SK-N-SH (cell line): ENCODE measurements around the gene ZNF277. TPM values are rescaled to one million over a fixed set of nuclear protein-coding genes. Genes with fewer than 3 reads are reported as not detected.

Experiments used
- CTCF ChIA-PET: fragments of 300-600, 350-600 bp; formaldehyde crosslinking; extraction: SDS; loops from one replicate; lab custom pipeline; 2021; lab: Yijun Ruan, JAX
- POLR2A ChIA-PET: fragments of 350-600 bp; sonication (Branson Sonifier 250); formaldehyde crosslinking; extraction: SDS; loops from one replicate; lab custom pipeline; 2020; ENCODE audit warnings: antibody characterized with exemption, inconsistent platforms; lab: Yijun Ruan, JAX
- DNase-seq: peaks from one replicate; pipeline ENCODE4 v3.0.0; 2012
- H2AFZ ChIP-seq: fragments of 200-600 bp; sonication (generic); 2 replicates; pipeline ENCODE4 v1.8.1; 2016; ENCODE audit warnings: antibody characterized with exemption, mild to moderate bottlenecking, low read depth
- H3F3A ChIP-seq: fragments of 200-600 bp; sonication (generic); replicated peaks from 2 replicates; pipeline ENCODE3; 2016; ENCODE audit warnings: antibody characterized with exemption, mild to moderate bottlenecking; ENCODE audit not compliant: insufficient read depth
- H3K27ac ChIP-seq, 2 experiments: fragments of 200-500 bp in 1 of 2; fragments of 200-600 bp in 1 of 2; sonication (Bioruptor generic) in 1 of 2; sonication (generic), shearing (Covaris generic) in 1 of 2; 2 replicates each; pipeline versions ENCODE4 v1.5.1 to v1.6.1; 2014 to 2016; ENCODE audit warnings: low read depth in 2 of 2, inconsistent platforms in 1 of 2, low read length in 1 of 2, mild to moderate bottlenecking in 1 of 2, mixed read lengths in 1 of 2
- H3K27me3 ChIP-seq: fragments of 200-600 bp; sonication (generic), shearing (Covaris generic); 2 replicates; pipeline ENCODE4 v1.6.1; 2016; ENCODE audit warnings: mixed run types; ENCODE audit not compliant: insufficient read depth
- H3K36me3 ChIP-seq, 2 experiments: fragments of 200-500 bp in 1 of 2; fragments of 200-600 bp in 1 of 2; sonication (Bioruptor generic) in 1 of 2; sonication (generic) in 1 of 2; replicated peaks in 1 of 2; 2 replicates each; pipeline versions ENCODE3 to v1.5.1; 2014 to 2016; ENCODE audit warnings: low read length in 1 of 2, mild to moderate bottlenecking in 1 of 2; ENCODE audit not compliant: insufficient read depth in 2 of 2, control insufficient read depth in 1 of 2
- H3K4me1 ChIP-seq, 2 experiments: fragments of 200-500 bp in 1 of 2; fragments of 200-600 bp in 1 of 2; sonication (Bioruptor generic) in 1 of 2; sonication (generic), shearing (Covaris generic) in 1 of 2; 2 replicates each; pipeline versions ENCODE4 v1.5.1 to v1.6.1; 2014 to 2016; ENCODE audit warnings: low read depth in 1 of 2, low read length in 1 of 2, mixed run types in 1 of 2; ENCODE audit not compliant: insufficient read depth in 2 of 2, control insufficient read depth in 1 of 2
- H3K4me2 ChIP-seq: fragments of 200-600 bp; sonication (generic), shearing (Covaris generic); 2 replicates; pipeline ENCODE4 v1.6.1; 2017; ENCODE audit warnings: mixed run types
- H3K4me3 ChIP-seq, 2 experiments: fragments of 200-500 bp in 1 of 2; fragments of 200-600 bp in 1 of 2; sonication (Bioruptor generic) in 1 of 2; sonication (generic), shearing (Covaris generic) in 1 of 2; 2 replicates each; pipeline versions ENCODE4 v1.5.1 to v1.8.1; 2014 to 2016; ENCODE audit warnings: low read depth in 2 of 2, inconsistent platforms in 1 of 2, low read length in 1 of 2, mild to moderate bottlenecking in 1 of 2, mixed read lengths in 1 of 2, moderate library complexity in 1 of 2
- H3K79me2 ChIP-seq: fragments of 200-600 bp; sonication (generic); 2 replicates; pipeline ENCODE4 v1.8.1; 2017; ENCODE audit warnings: mild to moderate bottlenecking; ENCODE audit not compliant: insufficient read depth
- H3K9ac ChIP-seq: fragments of 200-600 bp; sonication (generic); 2 replicates; pipeline ENCODE4 v1.6.1; 2017; ENCODE audit warnings: mixed run types
- H3K9me2 ChIP-seq: fragments of 200-600 bp; sonication (generic); 2 replicates; pipeline ENCODE4 v1.6.1; 2017; ENCODE audit warnings: mixed run types
- H3K9me3 ChIP-seq: fragments of 200-600 bp; sonication (generic); 2 replicates; pipeline ENCODE4 v1.6.1; 2017; ENCODE audit warnings: mixed run types, mild to moderate bottlenecking, moderate library complexity
- H4K20me1 ChIP-seq: fragments of 200-600 bp; sonication (generic); 2 replicates; pipeline ENCODE4 v1.6.1; 2017; ENCODE audit warnings: mild to moderate bottlenecking, mixed run types; ENCODE audit not compliant: insufficient read depth
- ELF1 ChIP-seq: IDR thresholded peaks from 2 replicates; pipeline ENCODE4 v1.4.0; 2012
- EP300 ChIP-seq, 2 experiments: IDR thresholded peaks; 2 replicates each; pipeline versions ENCODE4 v1.4.0 to v1.6.1; 2012; ENCODE audit warnings: borderline replicate concordance in 1 of 2, low read depth in 1 of 2, low read length in 1 of 2
- FOXJ3 ChIP-seq: sonication (generic); formaldehyde crosslinking; IDR thresholded peaks from 2 replicates; pipeline ENCODE4 v1.5.1; 2020; ENCODE audit warnings: mild to moderate bottlenecking, missing genetic modification reagents
- GABPA ChIP-seq: IDR thresholded peaks from 2 replicates; pipeline ENCODE4 v1.4.0; 2012; ENCODE audit warnings: low read depth, mild to moderate bottlenecking
- JUND ChIP-seq: IDR thresholded peaks from 2 replicates; pipeline ENCODE4 v1.4.0; 2012
- MEF2A ChIP-seq: IDR thresholded peaks from 2 replicates; pipeline ENCODE4 v1.4.0; 2012; ENCODE audit warnings: low read depth, borderline replicate concordance
- MXI1 ChIP-seq: IDR thresholded peaks from 2 replicates; pipeline ENCODE4 v1.6.1; 2012; ENCODE audit warnings: mild to moderate bottlenecking, low read depth, low read length, improper control_type of control experiment
- NFIC ChIP-seq: IDR thresholded peaks from 2 replicates; pipeline ENCODE4 v1.4.0; 2012; ENCODE audit warnings: borderline replicate concordance
- NRF1 ChIP-seq: IDR thresholded peaks from 2 replicates; pipeline ENCODE4 v1.6.1; 2012; ENCODE audit warnings: low read depth, mild to moderate bottlenecking, low read length
- POLR2AphosphoS5 ChIP-seq: IDR thresholded peaks from 2 replicates; pipeline ENCODE4 v1.6.1; 2012; ENCODE audit warnings: low read depth, low read length
- RFX5 ChIP-seq: IDR thresholded peaks from 2 replicates; pipeline ENCODE4 v1.6.1; 2012; ENCODE audit warnings: mild to moderate bottlenecking, improper control_type of control experiment, low read length
- RXRA ChIP-seq: IDR thresholded peaks from 2 replicates; pipeline ENCODE4 v1.4.0; 2012; ENCODE audit warnings: low read depth, mild to moderate bottlenecking, borderline replicate concordance
- SIN3A ChIP-seq: IDR thresholded peaks from 2 replicates; pipeline ENCODE4 v1.6.1; 2012; ENCODE audit warnings: low read depth, mild to moderate bottlenecking, low read length, moderate library complexity, borderline replicate concordance
- TAF1 ChIP-seq: IDR thresholded peaks from 2 replicates; pipeline ENCODE4 v1.6.1; 2012; ENCODE audit warnings: low read depth, mild to moderate bottlenecking, low read length, moderate library complexity, borderline replicate concordance
- TEAD4 ChIP-seq: IDR thresholded peaks from 2 replicates; pipeline ENCODE4 v1.4.0; 2012; ENCODE audit warnings: mild to moderate bottlenecking, borderline replicate concordance; ENCODE audit not compliant: insufficient read depth
- YY1 ChIP-seq: IDR thresholded peaks from 2 replicates; pipeline ENCODE4 v1.4.0; 2012; ENCODE audit warnings: low read depth, mild to moderate bottlenecking
- WGBS: methylation state at CpG from one replicate; pipeline ENCODE4 v1.1.6; 2017; ENCODE audit warnings: low lambda C conversion rate; 5-methylcytosine and 5-hydroxymethylcytosine counted together
- polyA plus RNA-seq, 3 experiments: library from polyadenylated mRNA; depleted of rRNA; stranded (reverse); fragments of >200 nt; gene quantifications; 2 replicates each; pipeline ENCODE4 v1.2.3, GENCODE V29; 2012
- TF ChIP-seq, protein P1 (sequence below): fragments of 150-350 bp; IDR thresholded peaks from 2 replicates; pipeline ENCODE4 v1.6.1; 2016; ENCODE audit warnings: mild to moderate bottlenecking, low read depth, low read length
- TF ChIP-seq, protein P2 (sequence below): IDR thresholded peaks from 2 replicates; pipeline ENCODE4 v1.4.0; 2012; ENCODE audit warnings: low read depth, borderline replicate concordance
- TF ChIP-seq, protein P3 (sequence below): IDR thresholded peaks from 2 replicates; pipeline ENCODE4 v1.4.0; 2012; ENCODE audit warnings: low read depth, borderline replicate concordance
- TF ChIP-seq, protein P4 (sequence below): IDR thresholded peaks from 2 replicates; pipeline ENCODE4 v1.4.0; 2012; ENCODE audit warnings: low read depth

ZNF277 gene
- polyA plus RNA-seq, 1 of the 3 experiments (the other 2 are of a cell fraction) = 11.5 TPM

DNA sequence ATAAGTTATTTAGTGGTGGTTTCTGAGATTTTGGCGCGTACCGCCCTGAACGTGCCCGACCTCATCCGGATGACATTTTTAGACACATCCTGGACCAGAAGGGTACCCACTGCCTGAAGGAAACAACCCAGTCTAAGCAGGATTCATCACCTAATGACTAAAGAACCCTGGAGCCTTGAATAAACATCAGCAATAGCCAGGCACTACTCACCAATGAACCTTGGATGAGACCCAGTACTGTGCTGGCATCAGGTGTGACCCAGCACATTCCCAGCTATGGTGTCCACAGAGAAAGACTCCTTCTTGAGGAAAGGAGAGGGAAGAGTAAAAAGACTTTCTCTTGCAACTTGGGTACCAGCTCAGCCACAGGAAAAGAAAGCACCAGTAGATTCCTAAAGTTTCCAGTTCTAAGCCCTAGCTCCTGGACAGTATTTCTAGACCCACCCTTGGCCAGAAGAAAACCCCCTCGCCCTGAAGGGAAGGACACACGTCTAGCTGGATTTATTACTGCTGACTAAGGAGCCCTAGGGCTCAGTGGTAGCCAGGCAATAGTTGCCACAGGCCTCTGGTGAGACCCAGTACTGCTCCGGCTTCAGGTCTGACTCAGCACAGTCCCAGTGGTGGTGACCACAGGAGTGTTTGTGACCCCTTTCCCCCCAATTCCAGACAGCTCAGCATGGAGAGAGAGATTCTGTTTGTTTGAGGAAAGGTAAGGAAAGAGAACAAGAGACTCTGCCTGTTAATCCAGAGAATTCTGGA lies 32.5 kb downstream of the ZNF277 start:
- CTCF ChIA-PET = no interaction called here
- DNase-seq = no peak
- H3K27ac ChIP-seq = no peak overlapping the region

DNA sequence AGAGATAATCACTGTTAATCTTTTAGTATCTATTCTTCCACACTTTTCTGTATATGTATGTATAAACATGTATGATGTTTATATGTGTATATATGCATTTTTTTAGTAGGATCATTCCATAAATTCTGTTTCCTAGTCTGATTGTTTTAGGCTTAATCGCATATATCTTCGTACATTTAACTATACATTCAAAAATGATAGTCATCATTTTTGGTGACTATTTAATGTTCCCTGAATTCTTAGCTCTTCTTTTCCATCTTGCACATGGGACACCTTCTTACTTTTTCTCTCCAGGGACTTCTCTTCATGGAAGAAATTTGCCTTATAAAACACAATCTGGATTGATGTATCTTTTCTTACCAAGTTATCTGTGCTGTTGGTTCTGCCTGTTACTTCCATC lies 42.1 kb downstream of the ZNF277 start:
- H3K36me3 ChIP-seq = no peaks in the 10 kb centered on the region
- H3K79me2 ChIP-seq = no peaks in the 10 kb centered on the region; the same call in 1 of the 2 replicates
- H3K9ac ChIP-seq = no peak overlapping the region
- ChIA-PET CTCF (interaction anchor here (0.8 kb wide), 1 partner anchor 11 kb away, joined by 3 read pairs; no protein-coding TSS in a partner anchor), POLR2A (no interaction called here)
- H3K9me3 ChIP-seq = no peaks in the 10 kb centered on the region
- no peaks in the 10 kb centered on the region for H4K20me1 ChIP-seq
- no peaks in the 10 kb centered on the region for H3K27me3 ChIP-seq
- no peaks in the 10 kb centered on the region for H3K9me2 ChIP-seq
- H3K4me1 ChIP-seq = no peaks in the 10 kb centered on the region; a peak in 1 of 4 replicates
- no peak overlapping the region for H2AFZ ChIP-seq
- H3K4me3 ChIP-seq = no peak overlapping the region
- no peak for TF ChIP-seq RXRA
- TF ChIP-seq YY1 = no peak
- no peak for TF ChIP-seq NRF1
- TF ChIP-seq, protein P1, sequence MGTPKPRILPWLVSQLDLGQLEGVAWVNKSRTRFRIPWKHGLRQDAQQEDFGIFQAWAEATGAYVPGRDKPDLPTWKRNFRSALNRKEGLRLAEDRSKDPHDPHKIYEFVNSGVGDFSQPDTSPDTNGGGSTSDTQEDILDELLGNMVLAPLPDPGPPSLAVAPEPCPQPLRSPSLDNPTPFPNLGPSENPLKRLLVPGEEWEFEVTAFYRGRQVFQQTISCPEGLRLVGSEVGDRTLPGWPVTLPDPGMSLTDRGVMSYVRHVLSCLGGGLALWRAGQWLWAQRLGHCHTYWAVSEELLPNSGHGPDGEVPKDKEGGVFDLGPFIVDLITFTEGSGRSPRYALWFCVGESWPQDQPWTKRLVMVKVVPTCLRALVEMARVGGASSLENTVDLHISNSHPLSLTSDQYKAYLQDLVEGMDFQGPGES = no peak
- TF ChIP-seq TAF1 = no peak
- no peak for TF ChIP-seq POLR2AphosphoS5
- TF ChIP-seq GABPA = no peak
- TF ChIP-seq, protein P2, sequence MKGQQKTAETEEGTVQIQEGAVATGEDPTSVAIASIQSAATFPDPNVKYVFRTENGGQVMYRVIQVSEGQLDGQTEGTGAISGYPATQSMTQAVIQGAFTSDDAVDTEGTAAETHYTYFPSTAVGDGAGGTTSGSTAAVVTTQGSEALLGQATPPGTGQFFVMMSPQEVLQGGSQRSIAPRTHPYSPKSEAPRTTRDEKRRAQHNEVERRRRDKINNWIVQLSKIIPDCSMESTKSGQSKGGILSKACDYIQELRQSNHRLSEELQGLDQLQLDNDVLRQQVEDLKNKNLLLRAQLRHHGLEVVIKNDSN = no peak
- no peak for TF ChIP-seq SIN3A
- no peak for TF ChIP-seq TEAD4
- TF ChIP-seq ELF1 = no peak
- no peak for TF ChIP-seq MEF2A
- no peak for TF ChIP-seq NFIC
- TF ChIP-seq EP300 (IDR thresholded peaks at IDR 0.05; ENCODE audit: borderline replicate concordance in 1 of 2, low read depth in 1 of 2, low read length in 1 of 2) = no peak
- no peak for TF ChIP-seq RFX5
- TF ChIP-seq, protein P3, sequence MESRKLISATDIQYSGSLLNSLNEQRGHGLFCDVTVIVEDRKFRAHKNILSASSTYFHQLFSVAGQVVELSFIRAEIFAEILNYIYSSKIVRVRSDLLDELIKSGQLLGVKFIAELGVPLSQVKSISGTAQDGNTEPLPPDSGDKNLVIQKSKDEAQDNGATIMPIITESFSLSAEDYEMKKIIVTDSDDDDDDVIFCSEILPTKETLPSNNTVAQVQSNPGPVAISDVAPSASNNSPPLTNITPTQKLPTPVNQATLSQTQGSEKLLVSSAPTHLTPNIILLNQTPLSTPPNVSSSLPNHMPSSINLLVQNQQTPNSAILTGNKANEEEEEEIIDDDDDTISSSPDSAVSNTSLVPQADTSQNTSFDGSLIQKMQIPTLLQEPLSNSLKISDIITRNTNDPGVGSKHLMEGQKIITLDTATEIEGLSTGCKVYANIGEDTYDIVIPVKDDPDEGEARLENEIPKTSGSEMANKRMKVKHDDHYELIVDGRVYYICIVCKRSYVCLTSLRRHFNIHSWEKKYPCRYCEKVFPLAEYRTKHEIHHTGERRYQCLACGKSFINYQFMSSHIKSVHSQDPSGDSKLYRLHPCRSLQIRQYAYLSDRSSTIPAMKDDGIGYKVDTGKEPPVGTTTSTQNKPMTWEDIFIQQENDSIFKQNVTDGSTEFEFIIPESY = no peak
- WGBS = 95% methylated on average over 2 of the region's 2 CpGs
- no peaks in the 10 kb centered on the region for H3F3A ChIP-seq
- no peak overlapping the region for H3K27ac ChIP-seq
- no peak overlapping the region for H3K4me2 ChIP-seq
- no peak for DNase-seq

More for the DNA sequence above, 32.5 kb downstream of the ZNF277 start:
- Histone ChIP-seq H3F3A (no peaks in the 10 kb centered on the region), H3K9ac (no peak overlapping the region), H3K27me3 (no peaks in the 10 kb centered on the region), H3K9me3 (no peaks in the 10 kb centered on the region), H3K79me2 (peaks cover 7% of the 10 kb centered on the region), H3K9me2 (no peaks in the 10 kb centered on the region), H3K36me3 (peaks cover 0 to 5% of the 10 kb centered on the region in 2 experiments), H3K4me1 (no peaks in the 10 kb centered on the region), H2AFZ (no peak overlapping the region), H4K20me1 (no peaks in the 10 kb centered on the region), H3K4me3 (no peak overlapping the region), H3K4me2 (no peak overlapping the region)
- WGBS = 90% methylated on average over 9 of the region's 9 CpGs
- POLR2A ChIA-PET = no interaction called here
- TF ChIP-seq, protein P4, sequence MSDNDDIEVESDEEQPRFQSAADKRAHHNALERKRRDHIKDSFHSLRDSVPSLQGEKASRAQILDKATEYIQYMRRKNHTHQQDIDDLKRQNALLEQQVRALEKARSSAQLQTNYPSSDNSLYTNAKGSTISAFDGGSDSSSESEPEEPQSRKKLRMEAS = no peak
- TF ChIP-seq, protein P2 = no peak
- TF ChIP-seq JUND = no peak
- no peak for TF ChIP-seq MXI1
- no peak for TF ChIP-seq TEAD4
- no peak for TF ChIP-seq GABPA
- TF ChIP-seq FOXJ3 = no peak
- TF ChIP-seq, all 33 proteins: peak for 0
